NOMO-1 treated with dmso at 0.1 percent for 144 hours (cell line): ENCODE results near the gene LHFPL6.

Experiments used
- DNase-seq: peaks from one replicate; lab custom pipeline; 2025; ENCODE audit not compliant: unreplicated experiment; lab: John Stamatoyannopoulos, UW

The LHFPL6 gene

DNA sequence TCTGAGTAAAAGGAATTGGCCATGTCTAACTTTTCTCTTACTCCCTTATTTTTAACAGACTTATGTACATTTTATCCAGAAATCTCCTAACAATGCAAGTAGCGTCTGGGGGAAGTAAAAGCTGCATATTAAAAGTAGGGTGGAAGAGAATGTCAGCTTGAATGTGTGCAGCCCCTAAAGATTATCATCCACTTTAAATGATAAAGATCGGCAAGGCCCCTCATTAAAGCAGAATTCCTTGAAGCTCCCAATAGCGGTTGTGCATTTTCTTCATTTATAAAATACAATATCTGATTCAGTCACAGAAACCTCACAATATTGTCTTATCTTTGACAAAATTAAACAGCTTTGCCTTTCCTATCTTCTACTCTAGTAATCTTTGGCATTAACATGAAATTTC lies 184.6 kb downstream of the LHFPL6 start:
- DNase-seq = no peak

DNA sequence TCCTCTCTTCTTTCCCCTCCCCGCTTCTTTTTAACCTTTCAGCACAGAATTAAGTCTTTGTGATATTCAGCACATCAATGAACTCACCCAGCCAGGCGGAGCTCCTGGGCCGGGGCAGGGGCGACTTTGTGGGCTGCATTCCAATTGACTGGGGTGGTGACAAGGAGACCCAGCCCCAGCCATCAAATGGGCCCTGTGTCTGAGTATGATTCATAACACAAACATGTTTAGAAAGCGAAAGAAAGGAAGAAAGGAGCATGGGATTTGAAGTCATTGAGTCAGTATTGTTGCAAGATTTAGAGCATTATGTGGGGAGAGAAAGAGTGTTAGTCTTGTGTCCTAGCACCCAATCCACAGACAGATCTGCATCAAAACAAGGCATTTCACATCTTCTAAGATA lies 185.3 kb downstream of the LHFPL6 start:
- no peak for DNase-seq

DNA sequence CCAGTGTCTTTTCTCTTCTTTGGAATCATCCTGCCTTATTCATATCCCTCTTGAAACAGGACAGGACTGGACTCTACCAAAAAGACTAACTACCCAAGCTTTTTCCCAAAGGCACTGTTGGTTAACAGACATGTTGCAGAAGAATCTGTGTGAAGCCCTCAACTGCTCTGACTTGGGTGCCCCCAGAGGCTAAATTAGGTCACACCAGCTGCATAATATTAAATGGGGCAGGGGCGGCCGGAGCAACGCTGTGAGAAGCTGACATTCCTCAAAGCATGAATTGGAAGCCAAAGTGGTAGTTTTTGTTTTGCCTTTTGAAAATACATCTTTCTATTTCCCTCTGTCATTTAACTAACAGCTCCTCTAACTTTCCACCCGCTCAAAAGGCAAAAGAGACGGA lies 185.9 kb downstream of the LHFPL6 start:
- no peak for DNase-seq

DNA sequence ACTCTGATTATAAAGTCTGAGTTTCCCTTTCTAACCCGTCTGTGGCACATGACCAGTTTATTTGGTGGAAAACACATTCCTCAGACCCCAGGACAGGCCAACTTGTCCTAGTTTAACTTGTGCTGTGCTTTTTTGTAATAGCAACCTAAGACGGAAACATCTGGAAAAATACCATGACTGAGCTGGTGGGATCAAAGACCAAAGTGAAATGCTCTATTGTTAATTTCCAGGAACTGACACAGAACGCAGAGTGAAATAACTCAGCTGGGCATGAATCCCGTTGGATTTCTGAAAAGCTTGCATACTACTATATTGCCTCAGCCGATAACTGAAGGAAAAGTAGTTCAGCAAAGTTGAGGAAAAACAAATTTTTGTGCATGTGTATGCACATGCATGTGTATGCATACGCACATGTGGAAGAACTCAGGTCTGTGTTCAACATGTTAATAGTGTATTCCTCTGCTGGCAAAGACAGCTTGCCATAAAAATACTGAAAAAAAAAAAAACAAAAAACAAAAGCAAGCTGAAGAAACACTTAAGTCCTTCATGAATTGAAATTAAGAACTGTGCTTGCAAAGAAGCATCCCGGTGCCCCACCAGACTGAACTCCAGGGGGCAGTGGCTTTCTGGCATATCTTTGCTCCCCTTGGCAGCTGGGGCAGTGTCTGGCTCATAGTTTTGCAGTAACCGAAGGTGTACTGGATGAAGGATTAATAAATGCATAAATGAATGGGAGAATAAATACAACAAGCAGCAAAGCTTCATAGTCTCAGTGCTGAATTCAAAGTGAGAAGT lies 187.8 kb downstream of the LHFPL6 start:
- DNase-seq = no peak

DNA sequence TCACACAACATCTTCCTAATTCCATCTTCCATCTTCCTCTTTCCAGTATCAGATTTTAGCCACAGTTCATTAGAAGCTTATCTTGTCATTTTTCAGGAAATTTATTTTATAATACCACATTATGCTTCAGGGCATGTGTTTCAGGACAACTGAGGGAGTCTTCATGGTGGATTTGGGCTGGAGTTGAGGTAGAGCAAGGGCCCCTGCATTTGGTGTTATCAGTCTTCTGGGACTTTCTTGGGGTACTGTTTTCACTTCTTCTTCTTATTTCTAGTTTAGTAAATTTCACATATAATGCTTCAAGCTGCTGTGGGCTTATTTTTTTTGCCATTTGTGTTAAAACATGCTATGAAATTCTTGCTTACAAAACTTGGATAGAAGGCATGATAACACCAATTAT lies 188.7 kb downstream of the LHFPL6 start:
- DNase-seq = no peak

DNA sequence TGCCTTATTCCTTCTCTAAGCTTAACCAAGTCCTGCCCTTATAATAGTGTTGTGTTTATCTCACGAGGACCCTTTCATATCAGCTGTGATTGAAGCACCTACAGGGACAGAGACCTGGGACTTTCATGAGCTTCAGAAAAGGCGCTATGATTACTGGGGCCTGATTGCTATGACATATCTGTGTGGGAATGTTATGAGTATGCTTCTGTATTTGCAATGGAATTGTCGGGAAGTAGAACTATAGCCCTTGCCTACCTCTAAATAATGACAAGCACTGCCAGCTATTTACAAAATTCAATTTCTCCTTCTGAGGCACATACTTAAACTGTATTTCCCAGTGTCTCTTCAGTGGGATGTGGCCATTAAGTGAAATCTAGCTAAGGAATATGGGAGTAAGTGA lies 191.5 kb downstream of the LHFPL6 start:
- no peak for DNase-seq

DNA sequence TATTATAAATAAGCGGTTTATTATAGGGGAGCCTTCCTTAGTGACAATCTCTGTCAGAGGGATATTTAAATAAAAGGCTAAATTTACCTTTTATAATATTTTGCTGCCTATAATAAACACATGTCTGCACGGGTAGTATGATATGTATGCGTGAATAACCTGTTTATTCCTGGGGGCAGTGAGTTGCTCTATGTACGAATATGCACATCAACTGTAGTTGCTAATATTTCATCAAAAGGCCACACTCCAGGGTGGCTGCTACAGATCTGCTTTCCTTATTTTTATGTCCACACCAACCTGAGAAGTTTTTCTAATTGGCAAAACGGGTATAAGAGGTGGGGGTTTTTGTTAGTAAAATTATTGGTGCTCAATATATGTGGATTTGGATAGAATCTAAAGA lies 192.0 kb downstream of the LHFPL6 start:
- no peak for DNase-seq

DNA sequence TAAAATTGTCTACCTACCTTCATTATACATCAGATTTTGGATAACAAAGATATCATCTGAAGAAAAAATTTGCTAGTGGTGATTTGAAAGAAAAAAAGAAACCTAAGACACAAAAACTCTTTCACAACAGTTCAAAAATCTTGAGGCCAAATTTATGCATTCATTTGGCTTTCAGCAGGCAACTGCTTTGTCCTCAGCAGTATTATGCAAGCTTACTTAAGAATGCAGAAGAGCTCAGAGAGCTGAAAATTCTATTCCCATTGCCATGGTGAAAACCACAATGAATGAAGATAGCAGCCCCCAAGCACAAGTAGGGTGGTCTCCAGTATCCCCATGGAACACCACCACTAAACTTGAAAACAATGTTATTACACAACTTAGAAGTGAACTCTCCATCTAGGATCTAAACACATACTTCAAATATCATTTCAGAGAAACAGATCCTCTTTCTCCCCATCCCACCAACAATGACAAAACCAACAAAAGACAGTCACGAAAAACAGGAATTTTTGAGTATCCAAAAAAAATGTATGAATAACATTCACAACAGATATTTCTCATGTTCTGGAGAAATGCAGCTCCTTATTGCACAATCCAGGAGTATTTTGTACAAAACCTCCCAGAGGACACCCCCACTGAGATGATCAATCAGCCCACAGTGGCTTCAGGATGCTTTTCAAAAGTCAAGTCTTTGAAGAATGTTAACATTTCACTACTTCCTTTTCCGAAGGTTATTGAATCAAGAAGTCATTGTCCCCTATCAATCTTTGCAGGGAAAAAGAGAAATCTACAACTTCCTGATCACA lies 192.7 kb downstream of the LHFPL6 start:
- no peak for DNase-seq

DNA sequence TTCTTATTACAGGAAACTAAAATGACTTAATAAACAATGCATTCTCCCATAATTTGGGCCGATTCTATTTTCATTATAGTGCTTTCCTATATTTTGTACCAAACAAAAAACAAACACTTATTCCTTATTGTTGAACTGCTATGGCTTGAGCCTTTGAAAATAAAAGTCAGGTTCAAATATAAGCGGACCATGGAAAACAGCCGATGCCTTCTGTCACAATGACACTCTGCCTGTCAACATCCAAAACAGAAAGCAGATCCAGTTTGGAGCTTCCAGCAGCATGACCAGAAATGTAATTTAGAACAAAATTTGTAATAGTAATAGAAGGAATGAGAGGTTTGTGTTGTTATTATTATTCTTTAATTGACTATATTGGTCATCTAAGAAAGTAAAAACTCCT lies 194.5 kb downstream of the LHFPL6 start:
- no peak for DNase-seq

DNA sequence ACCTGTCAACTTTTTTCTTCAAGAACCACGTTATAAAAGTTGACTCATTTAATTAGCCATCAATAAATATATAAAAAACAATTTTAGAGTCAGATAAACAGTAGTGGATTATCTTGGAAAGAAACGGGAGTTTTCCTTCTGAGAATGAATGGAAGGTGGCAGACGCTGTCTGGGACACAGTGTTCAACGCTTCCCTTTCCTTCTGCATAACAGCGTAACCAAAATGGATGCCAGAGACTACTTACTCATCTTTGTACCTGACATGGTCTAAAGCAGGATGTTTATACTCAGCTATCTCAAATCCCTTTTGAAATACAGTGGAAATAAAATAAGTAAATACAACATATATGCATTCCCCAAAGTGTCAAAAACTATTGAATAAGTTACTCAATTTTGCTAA lies 195.2 kb downstream of the LHFPL6 start:
- DNase-seq = no peak

DNA sequence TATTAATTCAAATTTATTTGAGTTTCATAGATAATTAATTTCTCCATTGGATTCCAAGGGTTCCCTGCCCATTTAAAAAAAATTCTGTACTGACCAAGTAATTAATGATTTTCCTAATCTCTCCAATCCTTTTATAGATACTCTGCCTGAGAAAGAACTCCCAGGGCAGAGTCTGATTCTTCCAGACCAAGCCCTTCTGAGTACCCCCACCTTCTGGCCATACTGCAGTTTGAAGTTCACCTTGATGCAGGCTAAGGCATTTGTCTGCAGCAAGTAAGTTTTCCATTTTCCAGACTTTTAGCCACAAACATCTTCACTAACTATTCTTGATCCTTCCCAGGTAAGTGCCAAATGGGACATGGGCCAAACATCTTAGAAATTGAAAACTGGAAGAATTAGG lies 195.9 kb downstream of the LHFPL6 start:
- DNase-seq = no peak

DNA sequence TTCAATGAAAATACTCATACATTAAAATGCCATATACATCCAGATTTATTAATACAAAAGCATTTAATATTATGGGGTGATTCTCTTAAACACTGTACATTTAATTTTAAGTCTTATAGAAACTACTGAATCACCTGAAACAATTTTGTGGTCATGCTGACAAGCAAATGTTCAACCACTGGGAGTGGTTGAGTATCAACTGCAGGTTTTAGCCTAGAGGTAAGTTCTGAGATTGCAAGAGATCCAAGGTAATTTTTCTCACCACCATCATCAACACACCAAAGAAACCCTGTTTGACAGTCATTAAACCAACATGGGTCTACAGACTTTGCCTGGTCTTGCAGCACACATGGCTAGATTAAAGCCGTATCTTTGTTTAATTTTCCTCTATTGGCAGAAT lies 196.3 kb downstream of the LHFPL6 start:
- no peak for DNase-seq

DNA sequence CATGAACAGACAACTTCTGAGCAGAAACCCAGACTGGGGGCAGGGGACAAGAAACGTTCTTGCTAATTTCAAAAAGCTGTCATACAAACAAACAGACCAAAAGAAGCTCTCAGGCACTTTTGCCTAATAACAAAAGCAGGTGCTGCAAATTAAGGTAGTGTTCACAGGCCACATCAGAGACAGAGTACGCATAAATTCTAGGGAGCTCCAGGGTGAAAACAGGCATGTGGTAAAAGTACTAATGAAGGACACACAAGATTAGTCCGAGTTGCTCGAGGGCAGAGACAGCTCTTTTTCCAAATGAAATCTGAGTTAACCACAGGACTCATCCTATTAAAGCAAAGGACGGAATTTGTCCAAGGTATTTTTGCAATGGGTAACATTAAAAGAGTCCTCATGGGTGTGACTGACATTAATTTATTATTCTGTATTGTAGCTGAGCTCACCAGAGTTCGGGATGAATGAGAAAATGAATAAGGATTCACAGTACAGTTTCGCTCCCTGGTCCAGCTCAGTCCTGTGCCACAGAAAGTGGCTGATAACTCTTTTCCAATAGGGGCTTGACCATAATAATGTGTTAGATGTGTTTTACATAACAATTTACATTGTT lies 197.3 kb downstream of the LHFPL6 start:
- DNase-seq = no peak

DNA sequence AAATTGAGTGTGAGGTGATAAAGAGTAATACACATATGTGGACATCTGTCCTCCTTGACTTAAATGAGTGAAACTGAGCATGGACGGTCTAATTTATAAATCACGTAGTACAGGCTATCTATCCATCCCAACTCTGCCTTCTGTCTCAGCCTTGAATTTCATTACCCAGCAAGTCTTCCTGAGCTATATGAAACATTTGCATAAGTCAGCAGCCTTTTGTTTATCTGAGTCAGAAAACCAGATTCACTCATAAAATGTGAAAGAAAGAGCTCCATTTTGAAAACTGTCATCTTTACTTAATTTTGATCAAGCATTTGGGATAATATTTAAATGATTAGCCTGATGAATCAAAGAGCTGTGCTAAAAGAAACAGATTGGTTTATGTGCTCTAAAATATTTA lies 197.9 kb downstream of the LHFPL6 start:
- DNase-seq = no peak

DNA sequence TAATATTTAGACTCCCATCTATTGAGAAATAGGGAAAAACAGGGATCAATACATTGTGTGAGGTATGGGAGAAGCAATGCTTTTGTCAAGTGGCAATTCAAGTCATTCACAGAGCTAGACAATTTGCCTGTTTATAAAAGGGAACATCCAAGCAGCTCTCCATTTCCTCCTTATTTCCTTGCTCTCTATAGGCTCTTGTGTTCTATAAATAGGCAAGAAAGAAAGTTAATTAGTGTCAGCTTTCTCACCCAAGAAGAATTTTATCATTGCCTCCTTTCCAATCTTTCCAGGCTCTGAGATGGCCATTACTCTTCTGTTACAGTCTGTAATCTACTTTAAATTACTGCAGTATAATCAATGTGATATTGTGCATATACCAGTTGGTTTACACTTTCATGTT lies 199.9 kb downstream of the LHFPL6 start:
- DNase-seq = no peak

DNA sequence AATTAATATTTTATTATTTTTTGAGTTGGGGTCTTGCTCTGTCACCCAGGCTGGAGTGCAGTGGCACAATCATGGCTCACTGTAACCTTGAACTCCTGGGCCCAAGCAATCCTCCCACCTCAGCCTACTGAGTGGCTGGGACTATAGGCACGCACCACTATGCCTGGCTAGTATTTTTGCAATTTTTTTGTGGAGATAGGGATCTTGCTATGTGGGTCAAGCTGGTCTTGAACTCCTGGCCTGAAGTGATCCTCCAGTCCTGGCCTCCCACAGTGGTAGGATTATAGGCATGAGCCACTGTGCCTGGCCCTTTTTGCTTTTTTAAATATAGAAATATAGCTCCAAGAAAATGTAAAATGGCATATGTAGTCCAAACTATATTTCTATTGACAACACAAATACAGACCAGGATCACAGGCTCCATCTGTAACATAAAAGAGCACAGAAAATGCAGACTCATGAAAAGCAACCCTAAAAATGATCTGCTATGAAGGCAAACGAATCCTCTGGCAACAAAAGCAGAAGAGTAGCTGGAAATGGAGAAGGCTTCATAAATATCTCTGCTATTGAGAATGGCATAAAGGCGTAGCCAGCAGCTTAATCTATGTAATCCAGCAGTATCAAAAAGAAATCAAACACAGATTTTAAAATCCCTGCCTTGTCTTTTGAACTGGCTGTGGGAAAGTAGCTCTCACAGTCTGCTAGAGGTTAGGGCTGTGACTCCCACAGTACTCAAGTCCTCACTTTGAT lies 200.6 kb downstream of the LHFPL6 start:
- DNase-seq = no peak

DNA sequence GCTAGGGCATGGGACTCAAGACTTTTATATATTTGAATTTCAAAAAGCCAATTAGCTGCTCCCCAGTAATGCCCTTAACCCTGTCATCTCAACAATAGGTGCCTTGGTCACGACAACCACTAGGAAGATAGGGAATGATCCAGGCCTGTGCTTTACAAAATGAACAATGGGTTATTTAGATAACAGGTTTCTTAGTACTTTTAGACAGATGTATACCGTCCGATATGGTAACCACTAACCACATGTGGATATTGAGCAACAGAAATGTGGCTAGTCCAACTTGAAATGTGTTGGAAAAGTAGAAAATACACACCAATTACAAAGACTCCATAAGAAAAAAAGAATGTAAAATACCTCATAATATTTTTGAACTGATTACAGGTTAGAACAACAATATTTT lies 201.2 kb downstream of the LHFPL6 start:
- DNase-seq = no peak

DNA sequence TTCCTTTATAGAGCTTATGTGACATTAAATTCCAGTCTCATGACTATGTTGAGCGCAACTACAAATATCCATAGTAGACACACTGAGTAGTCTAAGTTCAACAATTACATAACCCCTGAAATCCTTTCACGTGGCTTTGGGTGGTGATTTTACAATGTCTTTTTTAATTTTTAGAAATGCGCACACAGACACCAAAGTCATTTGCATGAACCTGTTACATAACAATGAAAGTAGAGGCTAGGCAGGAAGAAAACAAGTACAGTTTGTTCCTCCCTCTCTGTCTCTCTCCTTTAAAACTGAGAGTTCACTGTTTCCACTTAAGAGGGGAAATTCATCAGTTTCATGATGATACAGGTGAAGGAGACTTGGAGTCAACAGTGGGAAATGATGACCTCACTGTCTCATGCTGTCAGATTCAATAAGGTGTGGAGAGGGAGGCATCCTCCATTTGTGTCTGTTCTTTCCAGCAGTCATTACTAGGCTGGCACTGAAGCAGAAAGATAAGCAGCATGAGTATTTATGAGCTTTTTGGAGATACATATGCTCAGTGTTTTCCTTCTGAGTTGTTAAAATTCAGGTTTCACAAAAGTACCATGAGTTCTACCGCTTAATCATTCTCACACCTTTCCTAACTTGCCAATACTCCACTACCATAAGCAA lies 201.8 kb downstream of the LHFPL6 start:
- DNase-seq = no peak

DNA sequence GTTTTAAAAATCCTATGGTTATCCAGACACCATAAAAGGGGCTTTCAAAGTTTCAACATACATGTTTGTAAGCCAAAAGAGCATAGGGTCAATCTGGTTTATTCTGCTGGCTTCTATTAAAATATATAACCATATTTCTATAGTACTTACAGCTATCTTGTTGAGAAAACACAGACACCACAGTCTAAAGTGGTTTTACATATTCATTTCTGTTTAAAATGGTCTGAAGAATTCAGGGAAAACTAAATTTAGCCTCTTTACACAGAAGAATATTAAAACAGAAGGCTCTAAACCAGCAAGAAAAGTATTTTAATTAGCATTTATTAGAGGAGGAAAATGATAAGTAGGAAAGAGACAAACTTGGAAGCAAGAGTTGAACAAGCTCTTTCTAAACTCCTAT lies 203.9 kb downstream of the LHFPL6 start:
- DNase-seq = no peak

DNA sequence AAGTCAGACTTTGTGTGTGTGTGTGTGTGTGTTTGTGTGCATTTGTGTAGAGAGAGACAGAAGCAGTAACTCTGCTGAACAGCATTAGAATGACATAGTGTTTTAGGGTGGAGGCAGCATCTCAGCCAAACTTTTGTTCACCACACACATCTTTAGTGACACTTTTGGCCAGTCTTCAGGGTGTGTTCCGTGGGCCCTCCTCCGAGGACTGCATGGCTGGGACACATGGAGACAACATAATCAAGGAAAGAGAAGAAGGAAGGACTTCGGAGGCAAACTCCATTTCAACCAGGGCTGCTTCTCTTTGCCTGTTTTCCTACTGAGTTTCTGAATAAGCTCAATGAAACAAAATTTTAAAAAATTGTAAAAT lies 205.1 kb downstream of the LHFPL6 start:
- DNase-seq = no peak
